ENCODE results near the gene CCDC187.
A peak's percentile ranks its signal among the peaks of the same experiment; 100 is the strongest.

Gene CCDC187

GRCh38 chr9:136283291-136284235, 20.3 kb downstream of the CCDC187 start:
- peak; percentile 45 for DNase-seq (ENCODE audit: low read depth)

DNA sequence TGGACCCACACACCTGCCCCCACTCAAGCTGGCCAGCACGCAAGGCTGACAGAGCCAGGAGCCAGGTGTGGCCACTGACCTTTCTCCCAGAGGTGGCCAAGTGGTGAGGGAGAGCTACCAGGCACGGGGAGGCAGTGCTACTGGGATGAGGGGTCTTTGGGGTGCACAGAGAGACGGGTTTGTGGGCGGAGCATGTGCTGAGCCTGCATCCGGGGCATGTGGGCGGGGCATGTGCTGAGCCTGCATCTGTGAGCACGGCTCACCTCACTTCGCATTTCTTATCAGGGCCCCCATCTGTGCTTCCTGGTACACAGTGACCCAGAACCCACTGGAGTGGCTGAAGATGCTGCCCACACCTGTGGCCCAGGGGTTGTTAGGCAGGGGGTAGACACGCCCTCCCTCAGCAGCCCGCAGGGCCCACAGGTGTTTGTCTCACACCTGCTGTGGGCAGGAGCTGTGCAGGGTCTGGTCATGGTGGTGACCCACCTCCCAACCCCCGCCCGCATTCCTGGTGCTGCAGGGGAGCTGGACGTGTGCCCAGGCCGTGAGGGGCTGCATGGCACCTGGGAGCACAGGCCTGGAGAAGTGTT, 21.5 kb downstream of the CCDC187 start:
- DNase-seq (ENCODE audit: low read depth) = no peak

- no peak for DNase-seq (ENCODE audit: low read depth)
These were observed 22.2 kb downstream of the CCDC187 start for GRCh38 chr9:136281421-136282271.

DNA sequence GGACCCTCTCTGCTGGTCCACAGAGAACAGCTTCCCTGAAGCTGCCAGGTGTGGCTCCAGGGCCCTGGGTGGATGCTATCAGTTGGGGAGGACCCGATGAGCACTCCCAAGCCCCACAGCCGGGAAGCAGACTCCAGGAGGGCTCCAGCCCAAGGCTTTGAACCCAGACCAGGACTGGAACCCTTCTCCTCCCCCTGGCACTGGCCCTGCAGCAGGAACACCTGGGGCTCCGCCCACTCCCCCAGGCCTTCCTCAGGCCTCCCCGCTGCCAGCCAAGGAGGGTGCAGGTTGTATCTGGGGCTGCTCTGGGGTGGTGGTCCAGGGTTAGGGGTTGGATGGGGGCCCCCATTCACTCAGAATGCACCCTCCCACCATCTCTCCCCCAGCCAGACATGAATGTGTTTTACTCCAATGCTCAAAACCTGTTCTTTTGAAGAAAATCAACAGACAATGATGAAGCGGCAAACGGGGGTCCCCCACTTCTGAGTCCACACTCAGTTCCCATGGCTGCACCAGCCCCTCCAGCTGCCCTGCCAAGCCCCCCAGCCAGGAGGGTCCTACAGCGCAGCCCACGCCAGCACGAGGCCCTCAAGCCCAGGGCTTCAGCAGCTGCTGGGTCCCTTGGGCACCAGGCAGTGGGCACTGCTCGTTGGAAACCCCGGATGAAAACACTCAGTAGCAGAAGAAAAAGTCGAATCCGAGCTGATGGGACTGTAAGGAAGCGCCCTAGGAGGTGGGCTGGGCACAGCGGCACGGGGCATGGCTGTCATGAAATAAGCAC, 23.2 kb downstream of the CCDC187 start:
- DNase-seq (ENCODE audit: low read depth) = no peak

GRCh38 chr9:136279471-136279870, 24.4 kb downstream of the CCDC187 start:
- DNase-seq (ENCODE audit: low read depth) = no peak

DNA sequence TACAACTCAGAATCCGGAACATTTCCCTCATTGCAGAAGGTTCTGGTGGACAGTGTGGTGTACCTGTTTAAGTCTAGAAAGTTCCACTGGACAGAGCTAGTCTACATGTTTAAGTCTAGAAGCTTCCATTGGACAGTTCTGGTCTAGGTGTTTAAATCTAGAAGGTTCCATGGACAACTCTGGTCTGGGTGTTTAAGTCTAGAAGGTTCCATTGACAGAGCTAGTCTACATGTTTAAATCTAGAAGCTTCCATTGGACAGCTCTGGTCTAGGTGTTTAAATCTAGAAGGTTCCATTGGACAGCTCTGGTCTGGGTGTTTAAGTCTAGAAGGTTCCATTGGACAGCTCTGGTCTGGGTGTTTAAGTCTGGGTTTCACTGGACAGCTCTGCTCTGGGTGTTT, 25.0 kb downstream of the CCDC187 start:
- DNase-seq (ENCODE audit: low read depth) = no peak

DNA sequence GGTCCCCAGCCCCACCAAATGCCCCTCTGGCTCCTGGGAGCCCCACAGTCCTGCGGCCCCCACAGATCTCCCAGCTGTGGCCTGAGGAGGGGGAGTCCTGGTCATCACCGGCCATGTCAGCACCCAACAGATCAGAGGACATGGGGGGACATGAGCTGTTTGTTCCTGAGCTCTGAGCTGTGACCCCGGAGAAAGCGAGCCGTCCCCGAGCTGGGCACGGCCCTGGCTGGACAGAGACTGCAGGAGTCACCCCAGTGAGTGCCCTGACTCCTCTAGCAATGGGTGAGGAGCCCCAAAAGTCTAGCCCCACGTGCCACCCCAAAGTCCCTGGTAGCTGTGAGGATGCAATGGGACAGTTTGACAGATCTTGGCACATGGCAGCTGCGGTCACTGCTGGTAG, 25.7 kb downstream of the CCDC187 start:
- no peak for DNase-seq (ENCODE audit: low read depth)

- DNase-seq (ENCODE audit: low read depth) = no peak
These were observed 26.1 kb downstream of the CCDC187 start for GRCh38 chr9:136277746-136278145.

DNA sequence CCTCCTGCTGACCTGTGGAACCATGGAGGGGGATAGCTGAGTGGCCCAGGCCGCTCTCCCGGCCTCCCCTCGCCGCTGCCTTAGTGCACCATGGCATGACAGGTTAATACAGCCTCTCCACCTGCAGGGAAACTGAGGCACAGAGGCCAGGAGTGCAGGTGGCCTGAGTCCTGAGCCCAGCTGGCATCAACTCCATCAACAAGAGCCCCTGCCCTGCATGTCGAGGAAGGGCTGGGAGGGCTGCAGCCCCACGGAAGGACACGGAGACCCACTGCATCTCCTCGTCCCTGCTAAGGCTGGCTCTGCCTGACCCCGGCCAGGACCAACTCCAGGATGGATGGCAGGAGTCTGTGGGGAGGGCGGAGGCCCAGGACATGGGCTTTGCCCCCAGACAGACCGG, 27.2 kb downstream of the CCDC187 start:
- DNase-seq (ENCODE audit: low read depth) = no peak

- no peak for DNase-seq (ENCODE audit: low read depth)
These were observed 28.1 kb downstream of the CCDC187 start for GRCh38 chr9:136275655-136276429.

DNA sequence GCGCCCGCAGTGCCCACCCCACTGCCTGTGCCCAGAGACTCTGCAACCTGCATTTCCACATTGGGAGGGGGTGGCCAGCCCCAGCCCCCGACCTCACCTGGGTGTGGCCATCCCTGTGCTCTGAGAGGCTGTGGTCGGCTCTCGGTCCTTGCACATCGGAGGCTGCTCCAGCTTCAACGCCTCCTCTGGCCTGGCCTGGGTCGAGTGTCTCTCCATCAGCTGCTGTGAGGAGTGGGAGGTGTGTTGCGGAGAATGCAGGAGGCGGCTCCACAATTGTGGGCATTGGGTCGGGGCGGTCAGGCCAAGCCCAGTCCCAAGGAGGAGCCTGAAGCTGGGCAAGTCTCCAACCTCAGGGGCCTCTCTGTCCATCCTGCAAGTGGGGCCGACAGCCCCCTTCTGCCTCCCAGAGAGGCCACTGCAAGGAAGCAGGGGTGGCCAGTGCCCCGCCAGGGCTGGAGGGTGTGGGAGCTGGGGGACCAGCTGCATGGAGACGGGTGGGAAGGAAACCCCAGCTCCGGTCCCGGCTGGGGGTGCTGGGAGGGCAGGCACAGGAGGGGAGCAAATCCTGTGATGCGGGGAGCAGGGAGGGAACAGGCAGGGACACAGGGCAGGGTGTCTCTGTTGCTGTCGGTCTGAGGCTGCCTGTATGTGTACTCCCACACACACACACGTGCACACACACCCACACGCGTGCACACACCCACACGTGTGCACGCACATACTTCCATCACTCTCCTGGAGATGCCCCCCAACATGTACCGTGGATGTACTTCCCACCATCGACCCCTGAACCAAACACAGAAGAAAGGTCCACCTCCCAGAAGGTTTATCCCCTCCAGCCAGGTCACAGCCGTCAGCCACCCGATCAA, 28.9 kb downstream of the CCDC187 start:
- DNase-seq (ENCODE audit: low read depth) = no peak

DNA sequence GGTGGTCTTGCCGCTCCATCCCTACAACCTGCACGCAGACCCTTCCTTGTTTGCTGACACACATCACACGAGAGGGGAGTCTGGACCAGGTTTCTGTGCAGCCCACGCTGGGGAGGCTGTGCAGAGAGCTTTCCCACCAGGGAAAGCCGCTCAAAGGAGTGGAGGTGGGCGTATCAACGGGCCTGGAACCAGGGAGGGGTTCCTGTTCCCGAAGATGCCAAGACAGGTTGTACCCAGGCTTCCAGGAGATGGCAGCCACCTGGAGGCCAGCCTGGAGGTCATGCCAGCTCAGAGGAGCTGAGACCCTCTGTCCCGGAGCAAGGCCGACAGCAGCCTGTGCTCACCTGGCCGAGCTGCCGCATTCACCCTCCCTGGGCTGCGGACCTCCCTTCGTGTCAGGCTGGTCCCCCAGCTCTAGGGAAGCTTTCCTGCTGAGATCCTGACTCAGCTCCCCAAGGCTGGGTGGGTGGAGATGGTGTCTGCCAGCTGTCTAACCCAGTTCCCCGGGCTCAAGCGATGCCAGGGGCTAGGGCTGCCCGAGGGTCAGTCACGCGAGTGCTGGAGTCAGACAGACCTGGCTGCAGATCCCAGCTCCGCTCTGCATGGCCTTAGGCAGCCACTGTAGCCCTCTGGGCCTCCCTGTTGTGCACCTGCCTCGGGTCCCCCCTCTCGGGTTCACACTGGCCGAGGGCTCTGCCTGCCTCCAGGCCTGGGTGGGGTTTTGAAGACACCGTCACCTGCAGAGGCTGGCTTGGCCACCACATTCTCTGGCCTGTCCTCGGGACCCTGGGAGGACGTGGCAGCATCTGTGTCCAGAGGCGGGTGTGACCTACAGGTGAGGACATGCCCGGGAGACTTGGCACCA, 29.7 kb downstream of the CCDC187 start:
- no peak for DNase-seq (ENCODE audit: low read depth)

GRCh38 chr9:136273244-136273865, 30.5 kb downstream of the CCDC187 start:
- DNase-seq (ENCODE audit: low read depth) = no peak

GRCh38 chr9:136270173-136270705, 33.7 kb downstream of the CCDC187 start:
- DNase-seq (ENCODE audit: low read depth) = no peak

DNA sequence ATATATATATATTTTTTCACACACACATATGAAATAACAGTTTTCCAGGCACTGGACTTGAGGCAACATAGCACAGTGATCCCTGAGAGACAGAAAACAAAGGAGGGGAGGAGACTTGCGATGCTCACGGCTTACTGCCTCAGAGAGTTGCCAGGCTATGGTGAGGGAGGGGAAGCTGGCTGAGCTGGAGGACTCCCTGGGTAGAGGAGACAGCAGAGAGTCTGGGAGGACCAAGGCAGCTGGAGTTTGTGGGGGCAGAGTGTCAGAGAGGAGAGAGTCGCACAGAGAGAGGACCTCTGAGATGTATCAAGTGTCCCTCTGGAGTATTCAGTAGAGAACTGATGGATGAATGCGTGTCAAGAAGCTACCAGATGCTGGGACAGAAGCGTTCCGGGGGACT, 35.2 kb downstream of the CCDC187 start:
- no peak for DNase-seq (ENCODE audit: low read depth)

DNA sequence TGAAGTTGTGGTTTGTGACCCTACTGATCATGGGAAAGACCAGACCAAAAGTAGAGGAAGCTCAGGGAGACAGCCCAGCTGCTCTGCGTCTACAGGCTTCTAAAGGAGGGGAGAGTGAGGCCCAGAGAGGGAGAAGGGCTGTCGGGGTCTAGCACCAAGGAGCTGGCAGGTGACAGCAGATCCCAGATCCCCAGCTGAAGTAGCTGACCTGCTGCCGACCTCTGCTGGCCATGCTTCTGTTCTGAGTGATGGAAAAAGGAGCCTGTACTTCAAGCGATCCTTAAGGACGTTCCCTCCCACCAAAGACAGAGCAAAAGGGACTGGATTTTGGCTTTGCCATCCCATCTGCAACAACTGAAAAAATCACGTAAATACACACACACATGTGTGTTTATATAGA, 35.6 kb downstream of the CCDC187 start:
- no peak for DNase-seq (ENCODE audit: low read depth)

- DNase-seq (ENCODE audit: low read depth) = peak; percentile 76
These were observed 36.4 kb downstream of the CCDC187 start for GRCh38 chr9:136267261-136268111.

Data from stimulated activated CD8-positive, alpha-beta memory T cell treated with anti-CD3 and anti-CD28 coated beads, Interleukin-12 subunit alpha, Interleukin-12 subunit beta, amount 100 ng/mL, for 4 hours (primary cell).